Stimulated activated CD8-positive, alpha-beta memory T cell treated with anti-CD3 and anti-CD28 coated beads, Interleukin-12 subunit alpha, Interleukin-12 subunit beta, amount 100 ng/mL, for 4 hours (primary cell): ENCODE measurements around the gene NDST3.

ENCODE experiments used
- DNase-seq: peaks from one replicate; pipeline ENCODE4 v3.0.0-alpha.2; 2020; ENCODE audit warnings: low read depth

The NDST3 gene

DNA sequence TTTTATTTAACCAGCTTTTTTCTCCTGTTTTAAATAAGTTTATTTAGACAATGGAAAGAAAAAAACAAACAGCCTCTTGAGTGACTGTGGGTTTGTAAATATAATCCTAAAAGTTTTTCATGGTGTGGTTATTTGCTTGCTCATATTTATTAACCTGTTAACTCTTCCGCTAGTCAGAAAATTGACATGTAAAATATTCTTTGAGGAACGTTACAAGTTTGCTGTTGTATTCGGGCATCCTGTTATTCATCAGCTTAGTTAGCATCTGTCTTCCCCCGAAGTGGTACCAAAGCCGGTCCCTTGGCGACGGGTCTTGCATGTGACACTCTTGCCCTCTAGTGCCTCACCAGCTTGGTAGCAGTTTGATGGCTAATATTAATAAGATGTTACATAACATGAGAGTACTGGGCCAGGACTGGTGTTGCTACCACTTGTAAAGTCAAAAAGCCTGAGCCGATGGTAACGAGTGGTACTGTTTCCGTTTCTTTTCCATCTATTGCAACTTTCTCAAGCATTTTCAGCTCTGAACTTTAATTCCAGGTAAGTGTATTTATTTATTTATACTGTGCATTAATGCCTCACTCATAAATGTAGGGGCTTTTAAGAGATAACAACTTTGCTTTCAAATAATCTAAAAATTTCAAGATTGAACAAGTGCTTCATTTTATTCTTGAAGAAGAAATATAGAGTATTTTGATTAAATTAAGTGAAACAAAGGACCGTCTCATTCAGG, at the start of gene NDST3:
Gene NDST3, plus strand, starts transcription at position 434 of the 733 bp plus-strand sequence. CDS start 19,425 bp downstream, outside the sequence.
- no peak for DNase-seq

DNA sequence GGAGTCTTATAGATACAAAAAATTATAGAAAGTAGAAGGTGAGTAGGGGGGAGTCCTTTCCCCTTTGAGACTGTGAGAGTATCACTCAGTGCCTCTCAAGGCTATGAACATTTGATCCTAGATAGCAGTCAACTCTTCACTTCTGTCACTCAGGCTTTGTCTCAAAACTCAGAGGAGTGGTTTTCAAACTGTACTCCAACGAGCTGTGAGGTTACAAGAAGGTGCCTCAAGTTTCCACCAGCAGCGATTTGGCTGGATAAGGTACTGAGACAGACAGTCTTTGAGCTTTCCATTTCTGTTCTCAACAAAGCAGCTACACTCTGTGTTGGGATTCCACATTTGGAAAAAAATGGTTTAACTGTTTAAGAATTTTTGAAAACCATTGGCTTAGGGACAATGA, 48.0 kb upstream of the NDST3 start:
- no peak for DNase-seq

DNA sequence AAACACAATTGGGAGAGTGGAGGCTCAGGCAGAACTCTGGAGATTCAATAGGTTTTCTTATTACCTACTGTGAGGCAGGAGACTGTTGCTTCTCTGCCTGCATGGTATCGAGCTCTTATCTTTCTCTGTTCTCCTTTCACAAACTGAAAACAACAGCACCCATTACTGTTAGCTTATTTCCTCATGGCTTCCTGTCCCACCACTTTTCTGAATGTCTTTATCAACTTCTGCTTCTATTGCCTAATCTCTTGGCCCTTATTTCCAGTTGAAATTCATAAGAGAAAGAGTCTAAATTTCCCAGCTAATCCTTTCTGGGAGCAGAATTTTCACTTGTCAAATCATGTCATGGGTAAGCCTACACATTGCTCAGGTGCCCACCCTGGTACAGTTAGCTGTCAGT, 46.8 kb upstream of the NDST3 start:
- no peak for DNase-seq

DNA sequence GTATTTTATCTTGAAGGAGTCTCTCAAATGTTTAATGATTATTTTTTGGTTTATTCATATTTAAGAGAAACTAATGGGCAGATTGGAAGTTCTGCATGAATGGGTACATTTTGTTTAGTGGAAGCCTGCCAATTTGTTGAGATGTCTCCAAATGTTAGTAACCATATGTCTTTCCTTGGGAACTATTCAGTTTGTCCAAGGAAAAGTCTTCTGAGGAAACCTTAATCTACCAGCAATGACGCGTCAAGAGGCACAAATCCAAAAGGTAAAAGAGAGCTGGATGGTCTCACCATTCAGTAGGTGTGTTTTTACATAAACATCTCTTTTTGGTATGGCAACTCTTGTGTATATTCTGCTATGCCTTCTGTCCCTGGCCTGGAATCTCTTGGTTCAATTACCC, 37.4 kb upstream of the NDST3 start:
- DNase-seq = no peak

DNA sequence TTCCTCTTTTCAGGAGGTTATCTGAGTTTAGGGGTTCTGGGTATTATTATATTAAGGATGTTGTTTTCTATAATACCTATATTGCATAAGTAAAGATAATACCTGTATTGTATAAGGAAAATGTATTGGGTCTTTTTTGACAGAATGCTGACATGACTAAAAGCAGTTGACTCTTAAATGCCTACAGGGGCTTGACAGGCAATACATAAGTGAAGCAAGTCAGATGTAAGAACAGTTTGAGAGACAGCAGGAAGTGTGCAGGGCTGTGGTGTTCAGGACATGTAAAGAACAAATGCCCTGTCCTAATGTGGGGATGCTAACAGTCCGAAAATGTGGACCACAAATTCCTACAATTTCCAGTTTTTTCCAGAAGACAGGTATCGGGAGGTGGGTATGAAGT, 30.2 kb upstream of the NDST3 start:
- no peak for DNase-seq

DNA sequence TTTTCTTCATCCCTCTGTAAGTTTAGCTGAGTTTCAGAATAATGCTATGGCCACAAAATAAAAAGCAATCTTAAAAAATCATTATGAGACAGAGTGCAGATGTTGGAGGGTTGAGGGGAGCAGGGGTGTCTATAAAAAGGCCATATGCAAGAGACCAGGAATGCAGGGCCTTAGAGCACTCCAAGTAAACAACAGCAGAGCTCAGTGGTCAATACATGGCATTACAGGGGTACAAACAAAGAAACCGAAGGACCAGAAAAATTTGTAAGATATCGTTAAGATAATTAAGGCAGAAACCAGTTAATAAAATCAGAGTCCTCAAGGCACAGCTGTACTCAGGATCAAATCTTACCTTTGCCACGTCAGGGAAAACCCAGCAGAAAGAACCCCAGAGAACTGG, 28.4 kb upstream of the NDST3 start:
- DNase-seq = no peak

DNA sequence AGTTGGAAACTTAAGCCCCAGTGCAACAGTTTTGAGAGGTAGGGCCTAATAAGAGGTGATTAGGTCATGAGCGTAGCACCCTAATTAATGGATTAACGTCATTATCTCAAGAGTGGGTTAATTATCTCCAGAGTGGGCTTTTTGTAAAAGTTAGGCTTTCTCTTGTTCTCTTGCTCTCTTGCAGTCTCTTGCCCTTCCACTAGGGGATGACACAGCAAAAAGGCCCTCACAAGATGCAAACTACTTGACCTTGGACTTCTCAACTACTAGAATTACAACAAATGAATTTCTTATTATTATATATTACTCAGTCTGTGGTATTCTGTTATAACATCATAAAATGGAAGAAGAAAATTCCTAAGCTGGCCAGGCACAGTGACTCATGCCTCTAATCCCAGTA, 22.1 kb upstream of the NDST3 start:
- DNase-seq = no peak

DNA sequence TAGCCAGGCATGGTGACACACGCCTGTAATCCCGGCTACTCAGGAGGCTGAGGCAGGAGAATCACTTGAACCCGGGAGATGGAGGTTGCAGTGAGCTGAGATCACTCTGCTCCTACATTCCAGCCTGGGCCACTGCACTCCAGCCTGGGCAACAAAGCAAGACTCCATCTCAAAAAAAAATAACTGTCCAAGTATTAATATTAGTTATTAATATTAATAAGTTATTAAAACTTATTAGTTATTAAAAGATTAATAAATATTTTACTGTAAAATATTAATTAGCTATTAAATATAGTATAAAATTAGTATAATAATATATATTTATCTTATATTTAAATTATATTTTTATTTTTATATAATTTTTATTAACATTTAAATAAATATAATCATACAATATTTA, 19.5 kb upstream of the NDST3 start:
- no peak for DNase-seq

DNA sequence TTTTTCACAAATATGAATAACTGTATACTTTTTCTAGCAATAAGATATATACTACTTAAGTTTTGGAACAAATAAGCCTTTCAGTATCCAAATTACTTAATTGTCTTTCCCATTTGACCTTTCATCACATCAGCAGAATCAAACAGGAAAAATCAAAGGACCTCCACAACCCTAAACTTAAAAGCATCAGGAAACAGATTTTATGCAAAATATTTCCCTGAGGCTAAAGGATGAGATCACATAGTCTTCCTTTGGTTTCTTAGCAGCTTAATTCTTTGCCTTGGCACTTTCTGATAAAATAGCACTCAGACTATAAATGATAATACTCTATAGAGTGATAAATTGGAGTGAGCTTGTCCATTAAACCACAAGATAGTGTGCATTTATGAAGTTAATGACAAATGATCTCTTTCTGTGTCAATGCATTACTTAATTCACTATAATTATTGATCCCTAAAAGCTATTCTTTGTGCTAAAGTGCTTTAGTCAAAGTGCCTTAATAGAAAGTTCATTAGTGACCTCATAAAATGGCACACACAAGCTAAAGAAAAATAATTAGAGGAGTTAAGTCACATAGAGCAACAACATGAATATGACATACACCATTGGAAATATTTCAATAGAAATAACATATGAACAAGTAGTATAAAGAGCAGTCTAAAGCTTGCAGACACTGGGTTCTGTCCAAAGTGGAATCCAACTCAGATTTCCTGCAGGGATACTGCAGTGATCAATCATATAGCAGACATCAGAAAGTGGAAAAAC, 15.7 kb upstream of the NDST3 start:
- no peak for DNase-seq

DNA sequence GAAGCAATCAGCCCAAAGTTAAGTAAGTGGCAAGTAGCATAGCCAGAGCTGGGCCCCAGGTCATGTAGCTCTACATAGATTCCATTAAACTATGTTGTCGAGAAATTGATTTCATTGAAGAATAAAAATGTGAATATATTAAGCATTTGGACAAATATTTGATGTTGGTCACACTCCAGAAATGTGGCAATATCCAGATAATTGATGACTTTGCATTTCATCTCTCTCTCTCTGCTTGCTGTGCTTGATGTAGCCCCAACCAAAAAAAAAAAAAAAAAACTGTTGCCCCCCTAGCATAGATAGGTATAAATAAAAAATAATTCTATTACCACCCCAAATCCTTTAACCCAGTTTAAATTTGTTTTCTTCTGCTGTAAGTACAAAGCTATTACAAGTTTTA, 7.5 kb upstream of the NDST3 start:
- DNase-seq = no peak

DNA sequence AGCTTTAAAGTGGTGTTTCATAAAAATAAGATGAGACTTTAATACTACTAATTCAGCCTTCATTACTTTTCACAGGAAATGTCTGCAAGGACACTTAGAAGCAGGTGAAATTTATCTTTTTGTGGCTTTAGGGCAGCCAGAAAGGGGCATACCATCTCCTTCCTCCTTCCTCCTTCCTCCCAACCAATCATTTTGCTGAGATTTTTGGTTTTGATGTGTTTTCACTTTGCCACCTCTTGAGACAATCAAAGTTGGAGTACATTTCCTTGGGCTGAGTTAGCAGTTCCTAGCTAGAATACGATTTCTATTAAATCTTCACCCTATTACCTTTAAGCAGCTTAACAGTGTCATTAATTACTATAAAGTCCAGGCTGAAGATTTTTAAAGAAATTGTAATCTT, 5.1 kb upstream of the NDST3 start:
- no peak for DNase-seq

DNA sequence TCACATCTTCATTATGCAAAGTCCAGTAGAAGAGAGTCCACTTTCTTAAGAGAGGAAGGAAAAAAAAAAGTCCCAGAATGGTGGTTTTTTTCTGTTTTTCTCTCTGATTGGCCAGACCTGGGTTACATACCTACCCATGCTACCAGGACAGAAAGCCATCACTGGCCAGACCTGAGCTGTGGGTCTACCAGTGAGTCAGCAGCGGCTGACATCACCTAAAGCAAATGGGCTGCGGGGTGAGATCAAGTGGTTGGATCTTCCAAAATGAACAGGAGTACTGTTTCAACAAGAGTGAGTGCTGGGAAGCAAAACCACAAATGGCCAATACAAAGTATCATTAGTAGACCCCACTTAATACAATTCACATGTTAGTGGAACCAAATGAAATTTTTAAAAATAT, 1.6 kb upstream of the NDST3 start:
- DNase-seq = no peak

DNA sequence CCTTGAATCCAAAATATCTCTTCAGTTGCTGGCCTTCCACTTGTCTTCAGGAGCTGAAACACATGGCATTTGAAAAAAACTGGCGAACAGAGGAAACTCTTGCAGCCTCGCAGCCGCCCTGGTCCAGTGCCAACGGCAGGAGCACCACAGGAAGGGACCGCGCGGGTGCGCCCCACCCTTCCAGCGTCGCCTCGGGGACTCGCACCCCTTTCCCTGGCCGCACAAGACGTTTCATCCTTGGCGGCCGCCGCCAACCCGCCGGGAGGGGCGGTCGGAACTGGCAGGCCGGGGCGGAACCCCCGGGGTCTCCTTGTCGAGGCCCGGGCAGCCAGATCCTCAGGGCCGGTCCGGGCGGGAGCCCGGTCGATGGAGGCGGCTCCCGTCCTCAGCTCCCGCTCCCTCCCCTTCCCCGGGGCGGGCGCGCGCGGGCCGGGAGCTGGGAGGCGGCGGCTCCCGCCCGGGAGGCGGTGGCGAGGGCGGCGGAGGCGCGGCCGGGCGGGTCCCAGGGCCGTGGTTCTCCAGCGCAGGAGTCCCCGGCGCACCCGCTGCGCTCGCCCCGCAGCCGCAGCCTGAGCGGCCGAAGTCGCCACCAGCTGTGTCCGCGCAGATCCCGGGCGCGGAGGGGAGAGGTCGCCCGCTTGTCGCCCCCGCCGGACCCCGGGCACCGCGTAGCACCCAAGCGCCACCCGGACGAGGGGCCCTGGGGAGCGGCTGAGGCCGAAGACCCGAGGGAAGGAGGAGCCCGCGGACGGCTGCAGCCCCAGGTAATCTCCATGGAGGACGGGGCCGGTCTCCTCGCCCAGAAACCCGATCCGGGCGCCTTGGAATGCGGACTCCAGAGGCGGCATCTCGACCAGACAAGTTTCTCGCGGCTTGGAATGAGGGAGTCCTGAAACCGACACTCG, 886 bp upstream of the NDST3 start:
- DNase-seq = no peak

DNA sequence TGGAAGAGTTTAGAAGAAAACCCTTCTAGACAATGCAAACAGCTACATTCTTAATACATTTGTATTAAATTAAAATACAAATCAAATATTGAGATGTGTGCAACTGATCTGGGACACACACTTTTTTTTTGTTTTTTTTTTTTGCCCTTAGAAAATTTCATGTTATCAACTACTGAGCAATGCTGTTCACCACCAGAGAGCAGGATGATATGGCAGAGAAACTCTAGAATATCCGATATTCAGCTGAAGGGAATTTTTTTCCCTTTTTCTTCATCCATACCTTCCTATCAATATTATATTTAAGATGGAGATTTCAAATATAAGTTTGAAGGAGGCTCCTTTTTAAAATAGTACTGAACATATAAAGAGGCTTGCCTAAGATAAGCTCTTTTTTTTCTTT, 1.0 kb downstream of the NDST3 start:
- DNase-seq = no peak

DNA sequence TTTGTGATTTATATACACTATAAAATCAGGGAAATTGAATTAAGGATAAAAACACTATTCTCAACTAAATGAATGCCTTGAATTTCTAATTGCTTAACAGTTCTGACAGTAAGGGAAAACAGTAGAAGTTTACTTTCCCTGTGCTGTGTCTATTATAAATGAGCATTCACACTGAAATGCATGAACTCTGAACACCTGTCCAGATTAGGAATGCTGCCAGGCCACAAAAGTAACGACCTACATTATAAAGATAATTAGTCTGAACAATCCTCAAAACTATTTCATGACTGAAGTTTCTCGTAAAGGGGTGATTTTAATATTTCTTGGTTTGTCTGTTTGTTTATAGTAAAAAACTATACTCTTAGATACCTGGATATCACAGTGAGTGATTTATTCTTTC, 2.0 kb downstream of the NDST3 start:
- DNase-seq = no peak

DNA sequence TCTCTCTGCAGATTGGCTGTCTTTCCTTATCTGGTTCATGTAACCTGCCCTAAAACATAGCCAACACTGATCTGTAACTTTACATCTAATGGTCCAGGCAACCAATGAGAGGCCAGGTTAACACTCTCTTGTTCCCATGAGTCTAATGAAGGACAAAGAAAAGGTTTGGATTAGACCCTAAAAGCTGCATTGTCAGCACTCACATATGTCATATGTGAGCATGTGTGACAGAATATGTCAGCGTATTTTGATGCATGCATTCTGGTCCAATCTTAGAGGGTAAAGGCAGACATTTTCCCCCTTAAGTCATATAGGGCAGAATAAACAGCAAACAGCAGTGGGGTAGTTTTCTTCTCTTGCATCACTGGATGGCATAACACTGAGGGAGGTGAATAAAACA, 3.7 kb downstream of the NDST3 start:
- DNase-seq = no peak

DNA sequence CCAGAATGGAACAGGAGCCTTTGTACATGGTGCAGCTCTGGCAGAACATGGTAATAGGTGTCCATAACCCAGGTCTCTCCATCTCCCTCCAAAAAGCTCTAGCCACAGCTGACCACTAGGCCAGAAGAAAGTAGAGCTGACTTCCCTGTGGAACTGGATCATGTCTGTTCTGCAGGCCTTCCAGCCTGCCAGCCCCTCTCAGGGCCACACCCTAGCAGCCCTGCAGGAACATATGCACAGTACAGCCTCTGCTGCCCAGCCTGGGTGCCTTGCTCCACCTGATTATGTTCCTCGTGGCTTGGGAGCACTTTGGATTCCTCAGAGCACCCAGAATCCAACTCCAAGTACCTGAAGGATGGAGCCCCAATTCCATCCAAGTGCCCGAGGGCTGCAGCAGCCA, 12.0 kb downstream of the NDST3 start:
- DNase-seq = no peak

DNA sequence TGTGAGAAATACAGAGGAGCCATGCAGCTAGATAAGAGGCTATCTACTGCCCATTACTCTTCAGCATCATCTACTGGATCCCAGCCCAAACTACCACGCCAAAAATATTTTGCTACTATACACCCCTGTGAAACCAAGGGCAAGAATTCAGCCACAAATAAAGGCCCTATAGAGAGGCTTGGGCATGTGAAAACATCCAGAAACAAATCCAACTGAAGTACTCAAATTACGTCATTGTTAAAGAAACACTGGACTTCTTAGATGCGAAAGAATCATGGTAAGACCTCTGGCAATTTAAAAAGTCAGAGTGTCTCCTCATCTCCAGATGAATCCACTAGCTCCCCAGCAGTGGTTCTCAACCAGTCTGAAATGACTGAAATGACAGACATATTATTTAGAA, 12.8 kb downstream of the NDST3 start:
- DNase-seq = no peak

DNA sequence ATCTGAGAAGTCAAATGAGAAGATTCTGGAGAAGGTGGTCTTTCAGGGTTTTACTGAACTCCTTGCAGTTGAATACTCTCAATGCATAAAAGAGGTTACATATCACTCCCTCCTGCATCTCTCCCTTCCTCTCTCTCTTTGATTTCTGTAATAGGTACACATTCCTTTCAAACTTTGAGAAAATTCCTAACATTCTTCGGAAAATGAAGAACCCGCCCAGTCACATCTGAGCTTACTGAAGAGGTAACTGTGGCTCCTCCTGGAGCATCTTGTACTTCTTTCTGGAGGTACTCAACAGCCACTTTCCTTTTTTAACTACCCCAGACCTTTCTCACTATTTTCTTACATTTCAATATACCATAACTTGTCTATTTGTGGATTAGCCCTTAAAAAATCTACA, 24.7 kb downstream of the NDST3 start:
- no peak for DNase-seq

DNA sequence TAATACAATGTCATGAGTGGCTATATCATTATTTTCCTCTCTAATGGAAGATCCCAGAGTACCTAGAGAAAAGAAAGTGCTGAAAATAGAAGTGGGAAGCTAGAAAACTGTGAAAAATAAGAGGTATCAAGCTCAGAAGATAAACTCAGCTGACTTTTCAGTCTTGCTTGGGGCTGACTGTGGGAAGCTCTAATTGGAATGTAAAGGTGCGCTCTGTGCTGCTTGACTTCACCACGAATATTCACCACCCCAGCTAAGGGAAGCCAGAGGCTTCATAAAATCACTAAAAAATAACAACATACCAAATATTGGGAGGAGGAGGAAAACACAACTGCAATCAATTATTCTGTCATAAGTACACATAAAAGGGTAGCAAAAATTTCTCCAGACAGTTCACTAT, 25.1 kb downstream of the NDST3 start:
- DNase-seq = no peak

DNA sequence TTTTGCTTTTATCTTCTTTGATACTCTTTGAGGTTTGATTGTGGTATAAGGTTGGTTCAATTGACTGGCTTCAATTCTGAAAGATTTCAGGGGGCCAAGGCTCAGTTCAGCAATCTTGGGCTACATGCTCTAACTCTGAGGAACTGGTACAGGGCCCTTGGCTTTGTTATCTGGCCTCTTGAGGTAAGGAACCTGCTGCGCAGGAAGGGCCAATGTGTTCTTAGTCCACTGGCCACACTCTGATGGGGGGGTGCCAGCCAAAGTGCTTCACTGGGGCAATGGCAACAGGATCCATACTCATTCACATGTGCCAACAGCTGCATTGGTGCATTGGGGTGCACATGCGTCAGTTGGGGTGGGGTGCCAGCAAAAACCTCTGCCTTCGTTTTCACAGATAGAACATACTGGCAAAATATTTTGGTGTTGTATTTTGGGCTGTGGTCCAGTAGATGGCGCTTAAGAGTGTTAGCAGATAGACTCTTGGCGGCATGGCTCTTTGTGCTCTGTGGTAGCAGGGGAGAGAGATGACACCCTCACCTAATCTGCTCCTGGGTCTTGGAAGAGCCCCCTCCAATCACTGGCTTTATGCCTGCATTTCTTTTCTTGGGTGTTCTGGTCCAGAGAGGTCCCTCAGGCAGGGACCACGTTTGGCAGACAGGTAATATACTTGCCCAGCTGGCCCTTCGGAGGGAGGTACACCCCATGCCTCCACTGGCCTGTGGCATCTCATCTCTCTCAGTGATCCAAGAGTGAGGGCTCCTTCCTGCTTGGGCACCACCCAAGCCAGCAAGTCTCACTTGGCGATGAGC, 42.9 kb downstream of the NDST3 start:
- no peak for DNase-seq

DNA sequence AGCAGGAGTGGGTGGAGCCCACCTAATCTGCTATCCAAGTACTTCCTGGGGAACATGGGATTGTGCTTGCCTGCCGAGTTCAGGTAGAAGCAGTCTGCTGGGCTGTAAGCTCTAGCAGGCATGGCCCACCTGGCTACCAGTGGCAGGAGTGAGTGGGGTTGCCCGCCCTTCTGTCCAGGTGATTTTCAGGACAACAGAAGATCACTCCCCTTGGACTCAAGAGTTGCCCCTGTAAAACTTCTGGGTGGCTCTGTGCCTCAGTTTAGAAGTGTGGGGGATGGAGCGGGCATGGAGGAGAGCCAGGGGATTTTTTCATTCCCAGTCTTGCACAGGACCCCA, 43.5 kb downstream of the NDST3 start:
- DNase-seq = no peak
